Measurements from ENCODE around the gene DNER. TPM values are rescaled to one million over a fixed set of nuclear protein-coding genes. Genes with fewer than 3 reads are reported as not detected.

The DNER gene
- total and polyA plus RNA-seq, 2 experiments from 2014 or later = 4.7 to 8.8 TPM

DNA sequence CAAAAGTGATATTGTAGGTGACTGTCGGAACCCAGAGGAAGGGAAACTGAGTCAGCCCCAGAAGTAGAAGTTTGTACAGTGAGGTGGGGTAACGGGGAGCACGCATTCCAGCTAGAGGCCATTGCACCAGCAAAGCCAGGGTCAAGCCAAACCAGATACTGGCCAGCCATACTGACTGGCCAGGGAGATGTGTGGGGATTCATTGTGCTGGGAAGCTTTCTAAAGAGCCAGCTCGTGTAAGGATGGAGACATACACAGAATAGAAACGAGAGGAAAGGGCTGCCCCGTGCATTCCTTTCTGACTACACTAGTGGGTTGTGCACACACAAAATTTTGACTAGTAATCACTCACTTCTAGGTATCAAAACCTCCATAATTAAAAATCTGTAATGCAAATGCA, 268.0 kb downstream of the DNER start (continued):
- no peak for TF ChIP-seq ZNF462 (CRISPR knock-in tag; IDR thresholded peaks at IDR 0.05)
- TF ChIP-seq EZH2phosphoT487 (IDR thresholded peaks at IDR 0.05; ENCODE audit: unreplicated experiment) = no peak
- TF ChIP-seq, protein P1, sequence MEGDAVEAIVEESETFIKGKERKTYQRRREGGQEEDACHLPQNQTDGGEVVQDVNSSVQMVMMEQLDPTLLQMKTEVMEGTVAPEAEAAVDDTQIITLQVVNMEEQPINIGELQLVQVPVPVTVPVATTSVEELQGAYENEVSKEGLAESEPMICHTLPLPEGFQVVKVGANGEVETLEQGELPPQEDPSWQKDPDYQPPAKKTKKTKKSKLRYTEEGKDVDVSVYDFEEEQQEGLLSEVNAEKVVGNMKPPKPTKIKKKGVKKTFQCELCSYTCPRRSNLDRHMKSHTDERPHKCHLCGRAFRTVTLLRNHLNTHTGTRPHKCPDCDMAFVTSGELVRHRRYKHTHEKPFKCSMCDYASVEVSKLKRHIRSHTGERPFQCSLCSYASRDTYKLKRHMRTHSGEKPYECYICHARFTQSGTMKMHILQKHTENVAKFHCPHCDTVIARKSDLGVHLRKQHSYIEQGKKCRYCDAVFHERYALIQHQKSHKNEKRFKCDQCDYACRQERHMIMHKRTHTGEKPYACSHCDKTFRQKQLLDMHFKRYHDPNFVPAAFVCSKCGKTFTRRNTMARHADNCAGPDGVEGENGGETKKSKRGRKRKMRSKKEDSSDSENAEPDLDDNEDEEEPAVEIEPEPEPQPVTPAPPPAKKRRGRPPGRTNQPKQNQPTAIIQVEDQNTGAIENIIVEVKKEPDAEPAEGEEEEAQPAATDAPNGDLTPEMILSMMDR (conservative IDR thresholded peaks at IDR 0.05; ENCODE audit: low read depth in 2 of 2) = no peak
- TF ChIP-seq, protein P2, sequence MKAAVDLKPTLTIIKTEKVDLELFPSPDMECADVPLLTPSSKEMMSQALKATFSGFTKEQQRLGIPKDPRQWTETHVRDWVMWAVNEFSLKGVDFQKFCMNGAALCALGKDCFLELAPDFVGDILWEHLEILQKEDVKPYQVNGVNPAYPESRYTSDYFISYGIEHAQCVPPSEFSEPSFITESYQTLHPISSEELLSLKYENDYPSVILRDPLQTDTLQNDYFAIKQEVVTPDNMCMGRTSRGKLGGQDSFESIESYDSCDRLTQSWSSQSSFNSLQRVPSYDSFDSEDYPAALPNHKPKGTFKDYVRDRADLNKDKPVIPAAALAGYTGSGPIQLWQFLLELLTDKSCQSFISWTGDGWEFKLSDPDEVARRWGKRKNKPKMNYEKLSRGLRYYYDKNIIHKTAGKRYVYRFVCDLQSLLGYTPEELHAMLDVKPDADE (IDR thresholded peaks at IDR 0.05) = no peak
- no peak for TF ChIP-seq NANOG (IDR thresholded peaks at IDR 0.05; ENCODE audit: borderline replicate concordance)
- no peak for TF ChIP-seq CREB1 (CRISPR knock-in tag; IDR thresholded peaks at IDR 0.05; ENCODE audit: low read depth)
- TF ChIP-seq EZH2 (IDR thresholded peaks at IDR 0.05; ENCODE audit: low read depth, unreplicated experiment) = no peak
- TF ChIP-seq STAT1 (IDR thresholded peaks at IDR 0.05; ENCODE audit: unreplicated experiment) = no peak
- no peak for TF ChIP-seq POLR2AphosphoS5 (IDR thresholded peaks at IDR 0.05; ENCODE audit: low read depth)
- TF ChIP-seq ZNF114 (CRISPR knock-in tag; IDR thresholded peaks at IDR 0.05) = no peak
- TF ChIP-seq REST (IDR thresholded peaks at IDR 0.05; ENCODE audit: unreplicated experiment) = no peak

Data from GM23338 (cell line).